HEK293T (cell line): ENCODE data around the gene PLEKHD1.

Experiments
- CTCF ChIA-PET: fragments of 350-600 bp; formaldehyde crosslinking; extraction: SDS; loops from one replicate; lab custom pipeline; 2021; ENCODE audit warnings: antibody characterized with exemption, inconsistent platforms; lab: Yijun Ruan, JAX
- POLR2A ChIA-PET: fragments of 350-600 bp; formaldehyde crosslinking; extraction: SDS; loops from one replicate; lab custom pipeline; 2020; ENCODE audit warnings: antibody characterized with exemption, inconsistent platforms; lab: Yijun Ruan, JAX
- DNase-seq: peaks from one replicate; pipeline ENCODE4 v3.0.0; 2012; ENCODE audit warnings: mixed read lengths; ENCODE audit errors: extremely low spot score
- ARNT ChIP-seq: fragments of 450-650 bp; IDR thresholded peaks from 2 replicates; pipeline ENCODE4 v1.6.1; 2017; ENCODE audit warnings: mild to moderate bottlenecking
- BHLHE40 ChIP-seq: fragments of 450-650 bp; IDR thresholded peaks from 2 replicates; pipeline ENCODE4 v1.6.1; 2016; ENCODE audit warnings: mild to moderate bottlenecking, moderate library complexity, borderline replicate concordance
- CTBP1 ChIP-seq: fragments of 450-650 bp; IDR thresholded peaks from 2 replicates; pipeline ENCODE4 v1.6.1; 2016; ENCODE audit warnings: borderline replicate concordance
- ELF4 ChIP-seq: fragments of 450-650 bp; IDR thresholded peaks from 2 replicates; pipeline ENCODE4 v1.6.1; 2017; ENCODE audit warnings: antibody characterized with exemption
- FOXA1 ChIP-seq: fragments of 450-650 bp; IDR thresholded peaks from 2 replicates; pipeline ENCODE4 v1.6.1; 2016; ENCODE audit warnings: mild to moderate bottlenecking
- FOXK2 ChIP-seq: fragments of 450-650 bp; IDR thresholded peaks from 2 replicates; pipeline ENCODE4 v1.6.1; 2016; ENCODE audit warnings: mild to moderate bottlenecking
- FOXM1 ChIP-seq: fragments of 450-650 bp; IDR thresholded peaks from 2 replicates; pipeline ENCODE4 v1.6.1; 2017; ENCODE audit warnings: mild to moderate bottlenecking, borderline replicate concordance
- HDGF ChIP-seq: fragments of 450-650 bp; IDR thresholded peaks from 2 replicates; pipeline ENCODE4 v1.6.1; 2017; ENCODE audit warnings: antibody characterized with exemption, borderline replicate concordance
- L3MBTL2 ChIP-seq: fragments of 450-650 bp; conservative IDR thresholded peaks from 2 replicates; pipeline ENCODE4 v1.6.1; 2016; ENCODE audit warnings: mild to moderate bottlenecking
- LEF1 ChIP-seq: fragments of 450-650 bp; IDR thresholded peaks from 2 replicates; pipeline ENCODE4 v1.6.1; 2017; ENCODE audit warnings: mild to moderate bottlenecking, borderline replicate concordance
- NFRKB ChIP-seq: fragments of 450-650 bp; IDR thresholded peaks from 2 replicates; pipeline ENCODE4 v1.6.1; 2016; ENCODE audit warnings: mild to moderate bottlenecking, moderate library complexity
- SP1 ChIP-seq: fragments of 450-650 bp; IDR thresholded peaks from 2 replicates; pipeline ENCODE4 v1.6.1; 2017
- SUZ12 ChIP-seq: fragments of 450-650 bp; IDR thresholded peaks from 2 replicates; pipeline ENCODE4 v1.6.1; 2016; ENCODE audit warnings: mild to moderate bottlenecking
- TARDBP ChIP-seq: fragments of 450-650 bp; IDR thresholded peaks from 2 replicates; pipeline ENCODE4 v1.6.1; 2016
- ZNF384 ChIP-seq: fragments of 450-650 bp; IDR thresholded peaks from 2 replicates; pipeline ENCODE4 v1.6.1; 2016
- TF ChIP-seq, protein P1 (sequence below): fragments of 450-650 bp; IDR thresholded peaks from 2 replicates; pipeline ENCODE4 v1.6.1; 2016

The PLEKHD1 gene

DNA sequence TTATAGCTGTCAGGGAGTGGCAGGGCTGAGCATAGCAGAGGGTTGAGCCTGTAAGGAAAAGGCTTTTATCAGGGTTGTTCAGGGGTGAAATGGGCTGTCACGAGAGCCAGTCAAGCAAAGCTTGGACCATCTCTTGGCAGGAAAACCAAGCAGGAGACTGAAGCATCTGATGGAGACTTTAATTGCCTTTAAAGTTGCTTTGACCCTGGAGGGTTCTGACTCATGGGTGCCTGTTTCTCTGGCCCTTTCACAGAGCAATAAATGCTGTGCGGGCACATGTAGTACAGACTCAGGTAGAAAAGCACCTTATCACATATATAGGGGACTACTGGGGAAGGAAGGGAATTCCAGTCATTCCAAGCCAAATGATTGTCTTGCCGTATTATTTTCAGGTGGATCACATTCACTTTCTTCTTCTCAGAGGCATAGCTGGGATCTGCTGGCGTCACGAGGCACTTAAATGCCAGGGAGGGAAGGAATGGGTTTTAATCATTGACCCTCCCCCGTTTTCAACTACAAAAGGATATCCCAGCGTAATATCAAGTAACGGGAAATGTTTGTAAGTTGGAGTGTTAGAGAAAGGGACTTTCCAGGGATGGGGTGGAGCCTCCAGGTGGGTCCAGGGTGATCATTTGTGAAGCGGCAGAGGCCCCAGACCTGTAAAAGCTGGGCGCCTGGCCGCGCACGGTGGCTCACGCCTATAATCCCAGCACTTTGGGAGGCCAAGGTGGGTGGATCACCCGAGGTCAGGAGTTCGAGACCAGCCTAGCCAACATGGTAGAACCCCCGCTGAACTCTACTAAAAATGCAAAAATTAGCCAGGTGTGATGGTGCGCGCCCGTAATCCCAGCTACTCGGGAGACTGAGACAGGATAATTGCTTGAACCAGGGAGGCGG, 34.9 kb downstream of the PLEKHD1 start:
- ChIA-PET POLR2A (no interaction called here), CTCF (interaction anchor here (0.5 to 1.6 kb wide), 6 partner anchors 11 to 44 kb away, joined by 3 to 5 read pairs (median 4); no protein-coding TSS in a partner anchor)
- DNase-seq, result no peak
- no peak for TF ChIP-seq SP1
- TF ChIP-seq HDGF, result no peak
- TF ChIP-seq NFRKB, result no peak
- TF ChIP-seq FOXA1, result no peak
- no peak for TF ChIP-seq FOXK2
- TF ChIP-seq ZNF384, result no peak
- no peak for TF ChIP-seq LEF1
- no peak for TF ChIP-seq ELF4
- TF ChIP-seq TARDBP, result no peak
- TF ChIP-seq ARNT, result no peak
- TF ChIP-seq FOXM1, result no peak
- no peak for TF ChIP-seq SUZ12
- TF ChIP-seq L3MBTL2, result no peak
- TF ChIP-seq BHLHE40, result no peak
- TF ChIP-seq CTBP1, result no peak
- TF ChIP-seq, protein P1, sequence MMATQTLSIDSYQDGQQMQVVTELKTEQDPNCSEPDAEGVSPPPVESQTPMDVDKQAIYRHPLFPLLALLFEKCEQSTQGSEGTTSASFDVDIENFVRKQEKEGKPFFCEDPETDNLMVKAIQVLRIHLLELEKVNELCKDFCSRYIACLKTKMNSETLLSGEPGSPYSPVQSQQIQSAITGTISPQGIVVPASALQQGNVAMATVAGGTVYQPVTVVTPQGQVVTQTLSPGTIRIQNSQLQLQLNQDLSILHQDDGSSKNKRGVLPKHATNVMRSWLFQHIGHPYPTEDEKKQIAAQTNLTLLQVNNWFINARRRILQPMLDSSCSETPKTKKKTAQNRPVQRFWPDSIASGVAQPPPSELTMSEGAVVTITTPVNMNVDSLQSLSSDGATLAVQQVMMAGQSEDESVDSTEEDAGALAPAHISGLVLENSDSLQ, result no peak

DNA sequence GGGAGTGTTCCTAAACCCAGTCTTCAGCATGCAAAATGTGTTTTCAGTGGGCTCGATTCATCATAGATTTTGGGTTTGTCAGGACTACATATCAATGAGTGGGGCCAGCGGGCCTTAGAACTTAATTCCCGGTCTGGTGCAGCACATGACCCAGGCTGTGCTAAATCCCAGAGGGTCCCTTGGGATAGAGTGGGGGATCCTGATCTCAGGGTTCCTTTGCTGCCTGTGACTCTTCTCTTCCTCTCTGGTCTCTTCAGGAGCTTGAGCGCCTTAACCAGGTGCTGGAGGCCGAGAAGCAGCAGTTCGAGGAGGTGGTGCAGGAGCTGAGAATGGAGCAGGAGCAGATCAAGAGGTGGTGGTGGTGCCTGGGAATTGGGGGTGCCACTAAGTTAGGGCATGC, 37.5 kb downstream of the PLEKHD1 start:
- POLR2A ChIA-PET, result no interaction called here
- TF ChIP-seq HDGF, result no peak
- TF ChIP-seq SP1, result no peak
- TF ChIP-seq L3MBTL2, result no peak
- no peak for TF ChIP-seq TARDBP
- no peak for TF ChIP-seq LEF1
- no peak for TF ChIP-seq FOXA1
- TF ChIP-seq CTBP1, result no peak
- TF ChIP-seq FOXM1, result no peak
- TF ChIP-seq NFRKB, result no peak
- TF ChIP-seq, protein P1, result no peak
- TF ChIP-seq ZNF384, result no peak
- TF ChIP-seq ARNT, result no peak
- TF ChIP-seq BHLHE40, result no peak
- no peak for TF ChIP-seq FOXK2
- TF ChIP-seq SUZ12, result no peak
- DNase-seq, result no peak
- CTCF ChIA-PET, result no interaction called here

DNA sequence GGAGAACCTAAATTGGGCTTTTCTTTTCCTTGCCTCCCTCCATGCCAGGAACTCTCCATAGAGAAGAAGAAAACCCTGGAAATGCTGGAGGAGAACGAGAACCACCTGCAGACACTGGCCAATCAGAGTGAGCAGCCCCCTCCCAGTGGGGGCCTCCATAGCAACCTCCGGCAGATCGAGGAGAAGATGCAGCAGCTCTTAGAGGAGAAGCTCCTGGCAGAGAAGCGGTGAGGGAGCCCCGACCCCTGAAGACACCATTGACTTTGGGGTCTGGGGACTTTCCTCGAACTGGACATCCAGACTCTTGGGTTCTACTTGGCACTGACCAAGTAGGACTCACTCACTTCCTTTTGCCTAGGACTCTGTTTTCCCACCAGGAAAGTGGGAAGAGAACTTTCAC, 41.4 kb downstream of the PLEKHD1 start:
- TF ChIP-seq BHLHE40, result no peak
- no peak for TF ChIP-seq SP1
- TF ChIP-seq ZNF384, result no peak
- no peak for TF ChIP-seq TARDBP
- TF ChIP-seq CTBP1, result no peak
- TF ChIP-seq NFRKB, result no peak
- TF ChIP-seq, protein P1, result no peak
- TF ChIP-seq LEF1, result no peak
- TF ChIP-seq SUZ12, result no peak
- TF ChIP-seq FOXM1, result no peak
- TF ChIP-seq ELF4, result no peak
- no peak for TF ChIP-seq FOXA1
- no peak for TF ChIP-seq HDGF
- DNase-seq, result no peak
- POLR2A ChIA-PET, result no interaction called here
- CTCF ChIA-PET, result interaction anchor here (1.4 to 2.5 kb wide), 2 partner anchors 10 kb away, joined by 4 to 9 read pairs; no protein-coding TSS in a partner anchor

DNA sequence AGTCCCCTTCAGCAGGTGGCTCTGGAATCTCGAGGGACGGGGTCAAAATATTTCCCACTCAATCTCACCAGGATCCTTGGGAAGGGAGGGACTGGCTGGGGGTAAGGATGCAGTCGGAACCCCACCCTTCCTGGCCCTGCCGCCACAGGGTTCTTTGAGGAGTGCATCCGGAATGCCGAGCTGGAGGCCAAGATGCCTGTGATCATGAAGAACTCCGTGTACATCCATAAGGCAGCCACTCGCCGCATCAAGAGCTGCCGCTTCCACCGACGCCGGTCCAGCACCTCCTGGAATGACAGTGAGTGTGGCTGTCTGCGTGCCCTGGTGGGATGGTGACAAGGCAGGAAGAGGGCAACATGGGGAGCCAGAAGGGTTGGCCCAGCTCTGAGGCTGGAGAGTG, 43.1 kb downstream of the PLEKHD1 start:
- CTCF ChIA-PET, result interaction anchor here (2.5 kb wide), 1 partner anchor 8 kb away, joined by 9 read pairs; no protein-coding TSS in a partner anchor
- DNase-seq, result no peak
- POLR2A ChIA-PET, result no interaction called here
- TF ChIP-seq FOXK2 (no peak), HDGF (no peak), ARNT (no peak), ELF4 (no peak), FOXM1 (no peak), TARDBP (no peak), ZNF384 (no peak), LEF1 (no peak), CTBP1 (no peak), SP1 (no peak), FOXA1 (no peak), BHLHE40 (no peak), NFRKB (no peak), SUZ12 (no peak), L3MBTL2 (no peak)
- TF ChIP-seq, protein P1, result no peak

DNA sequence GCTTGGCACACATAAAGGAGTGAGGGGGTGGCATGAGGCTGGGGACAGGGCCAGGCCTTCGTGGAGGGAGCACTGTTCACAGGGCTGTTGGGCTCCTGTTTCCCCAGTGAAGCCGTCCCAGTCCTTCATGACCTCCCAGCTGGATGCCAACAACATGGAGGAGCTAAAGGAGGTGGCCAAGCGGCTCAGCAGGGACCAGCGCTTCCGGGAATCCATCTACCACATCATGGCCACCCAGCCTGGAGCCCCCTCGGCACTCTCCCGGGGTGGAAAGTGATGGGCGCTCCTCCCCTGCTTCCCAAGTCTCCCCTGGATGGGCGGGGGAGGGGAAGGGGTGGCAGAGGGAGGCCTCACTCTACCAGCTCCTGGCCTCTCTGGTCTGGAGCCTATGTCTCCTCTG, 43.6 kb downstream of the PLEKHD1 start:
- POLR2A ChIA-PET, result no interaction called here
- no peak for DNase-seq
- CTCF ChIA-PET, result interaction anchor here (2.5 kb wide), 1 partner anchor 8 kb away, joined by 9 read pairs; no protein-coding TSS in a partner anchor
- TF ChIP-seq TARDBP, result no peak
- TF ChIP-seq HDGF, result no peak
